Measurements from ENCODE around the gene IFT81. TPM values are rescaled to one million over a fixed set of nuclear protein-coding genes. Genes with fewer than 3 reads are reported as not detected.
"Not testable (repeated sequence)": the region's sequence is repeated elsewhere in the genome, so short reads cannot be mapped to it uniquely, and the experiment has no call there.

IFT81 gene
- total and polyA plus RNA-seq, 2 experiments from 2014 or later: 17.5 to 22.3 TPM

- no peak overlapping the region for H3K27ac Mint-ChIP-seq
- no peaks in the 10 kb centered on the region for H3K9me3 Mint-ChIP-seq
- peaks cover 2% of the 10 kb centered on the region for H3K27me3 Mint-ChIP-seq (ENCODE audit: insufficient read depth, low read depth, poor library complexity)
- H3K27me3 ChIP-seq (ENCODE audit: insufficient read depth): no peaks in the 10 kb centered on the region
- no peak overlapping the region for H3K27ac ChIP-seq (ENCODE audit: low read depth)
- no peaks in the 10 kb centered on the region for H3K4me1 Mint-ChIP-seq
- H3K4me3 ChIP-seq: no peak overlapping the region
- no peaks in the 10 kb centered on the region for H3K36me3 Mint-ChIP-seq (ENCODE audit: low read depth)
- H3K79me2 ChIP-seq (replicated peaks; ENCODE audit: insufficient read depth): no peaks in the 10 kb centered on the region
- H3K4me1 ChIP-seq (ENCODE audit: insufficient read depth): no peaks in the 10 kb centered on the region
- H3K4me2 ChIP-seq: no peak overlapping the region
- H3K36me3 ChIP-seq (ENCODE audit: insufficient read depth): no peaks in the 10 kb centered on the region
- H3F3A ChIP-seq (replicated peaks; ENCODE audit: low read depth): no peaks in the 10 kb centered on the region
- no peak for TF ChIP-seq NANOG (IDR thresholded peaks at IDR 0.05; ENCODE audit: borderline replicate concordance)
- TF ChIP-seq REST (IDR thresholded peaks at IDR 0.05; ENCODE audit: unreplicated experiment): no peak
- TF ChIP-seq EZH2phosphoT487 (IDR thresholded peaks at IDR 0.05; ENCODE audit: unreplicated experiment): no peak
- TF ChIP-seq STAT1 (IDR thresholded peaks at IDR 0.05; ENCODE audit: unreplicated experiment): no peak
- TF ChIP-seq JUNB (IDR thresholded peaks at IDR 0.05; ENCODE audit: unreplicated experiment): no peak
- TF ChIP-seq ZNF114 (CRISPR knock-in tag; IDR thresholded peaks at IDR 0.05): no peak
- no peak for TF ChIP-seq CREB1 (CRISPR knock-in tag; IDR thresholded peaks at IDR 0.05; ENCODE audit: low read depth)
- no peak for TF ChIP-seq ETS1 (IDR thresholded peaks at IDR 0.05)
- no peak for TF ChIP-seq CTCF (conservative IDR thresholded peaks at IDR 0.05; ENCODE audit: low read depth in 2 of 2)
- no peak overlapping the region for H2AFZ ChIP-seq
- no peak for ATAC-seq
- 0 out of 2 replicates have a peak, but pooled peaks cover 6% of the 10 kb centered on the region for H3K9me2 ChIP-seq (ENCODE audit: insufficient read depth)
- H4K20me1 ChIP-seq (replicated peaks; ENCODE audit: insufficient read depth): no peaks in the 10 kb centered on the region
- no peak overlapping the region for H3K4me3 Mint-ChIP-seq
- no peak for DNase-seq (ENCODE audit: low spot score)
Measured at GRCh38 chr12:110084314-110085015, 39.7 kb upstream of the IFT81 start.

GRCh38 chr12:110088216-110088615 lies 35.9 kb upstream of the IFT81 start:
- H3F3A ChIP-seq (replicated peaks; ENCODE audit: low read depth); H4K20me1 ChIP-seq (replicated peaks; ENCODE audit: insufficient read depth); H3K27me3 ChIP-seq (ENCODE audit: insufficient read depth); H3K4me3 ChIP-seq; H3K27me3 Mint-ChIP-seq (ENCODE audit: insufficient read depth, low read depth, poor library complexity); H3K4me3 Mint-ChIP-seq; H2AFZ ChIP-seq; H3K79me2 ChIP-seq (replicated peaks; ENCODE audit: insufficient read depth); H3K4me1 Mint-ChIP-seq; H3K27ac Mint-ChIP-seq; H3K36me3 ChIP-seq (ENCODE audit: insufficient read depth); H3K4me2 ChIP-seq; H3K4me1 ChIP-seq (ENCODE audit: insufficient read depth); H3K9me2 ChIP-seq (ENCODE audit: insufficient read depth); DNase-seq (ENCODE audit: low spot score); H3K27ac ChIP-seq (ENCODE audit: low read depth); H3K9me3 Mint-ChIP-seq; H3K36me3 Mint-ChIP-seq (ENCODE audit: low read depth); ATAC-seq: not testable (repeated sequence)

Data from GM23338 (cell line).